SK-N-SH treated with all-trans-retinoic acid at 6 μM for 48 hours (cell line): ENCODE data around the gene EXOC7.

ENCODE experiments used
- ATAC-seq: fragments of 200-7000 bp; cut with Tn5 transposase; 3 replicates; pipeline ENCODE4 v1.9.1; 2020; ENCODE audit warnings: mild to moderate bottlenecking, moderate library complexity
- BACH2 ChIP-seq: fragments of 250-450 bp; sonication (Bioruptor Pico); IDR thresholded peaks from 2 replicates; pipeline ENCODE4 v1.9.0; 2021; ENCODE audit warnings: mild to moderate bottlenecking, borderline replicate concordance
- CREB5 ChIP-seq: fragments of 250-450 bp; sonication (Bioruptor Pico); IDR thresholded peaks from 2 replicates; pipeline ENCODE4 v1.5.1; 2020; ENCODE audit warnings: low read depth, mild to moderate bottlenecking, moderate library complexity
- CSDC2 ChIP-seq: fragments of 250-450 bp; sonication (Bioruptor Pico); IDR thresholded peaks from 2 replicates; pipeline ENCODE4 v1.5.0; 2020; ENCODE audit warnings: mild to moderate bottlenecking, moderate library complexity
- CSRNP3 ChIP-seq: fragments of 250-450 bp; sonication (Bioruptor Pico); IDR thresholded peaks from 2 replicates; pipeline ENCODE4 v1.5.1; 2021; ENCODE audit warnings: mild to moderate bottlenecking, moderate library complexity
- ESRRG ChIP-seq: fragments of 250-450 bp; sonication (Bioruptor Pico); IDR thresholded peaks from 2 replicates; pipeline ENCODE4 v1.6.1; 2021; ENCODE audit warnings: mild to moderate bottlenecking
- GLIS3 ChIP-seq: fragments of 250-450 bp; sonication (Bioruptor Pico); IDR thresholded peaks from 2 replicates; pipeline ENCODE4 v1.5.0; 2020; ENCODE audit warnings: mild to moderate bottlenecking, moderate library complexity
- ISL1 ChIP-seq: fragments of 250-450 bp; sonication (Bioruptor Pico); IDR thresholded peaks from 2 replicates; pipeline ENCODE4 v2.1.2; 2022; ENCODE audit warnings: mild to moderate bottlenecking, moderate library complexity
- OSR1 ChIP-seq: fragments of 250-450 bp; sonication (Bioruptor Pico); IDR thresholded peaks from 2 replicates; pipeline ENCODE4 v1.8.0; 2022; ENCODE audit warnings: moderate library complexity, mild to moderate bottlenecking, inconsistent platforms
- PATZ1 ChIP-seq: fragments of 250-450 bp; sonication (Bioruptor Pico); IDR thresholded peaks from 2 replicates; pipeline ENCODE4 v1.8.0; 2020; ENCODE audit warnings: mild to moderate bottlenecking, moderate library complexity, borderline replicate concordance
- POU6F1 ChIP-seq: fragments of 250-450 bp; sonication (Bioruptor Pico); IDR thresholded peaks from 2 replicates; pipeline ENCODE4 v1.8.0; 2021; ENCODE audit warnings: low read depth, mild to moderate bottlenecking, moderate library complexity, borderline replicate concordance
- PPARA ChIP-seq: fragments of 250-450 bp; sonication (Bioruptor Pico); IDR thresholded peaks from 2 replicates; pipeline ENCODE4 v1.5.0; 2020; ENCODE audit warnings: mild to moderate bottlenecking, borderline replicate concordance
- RARB ChIP-seq: fragments of 250-450 bp; sonication (Bioruptor Pico); IDR thresholded peaks from 2 replicates; pipeline ENCODE4 v1.8.0; 2021; ENCODE audit warnings: mild to moderate bottlenecking, moderate library complexity
- SNAI2 ChIP-seq: fragments of 250-450 bp; sonication (Bioruptor Pico); IDR thresholded peaks from 2 replicates; pipeline ENCODE4 v1.5.0; 2020; ENCODE audit warnings: mild to moderate bottlenecking, moderate library complexity
- TCF4 ChIP-seq: fragments of 250-450 bp; sonication (Bioruptor Pico); IDR thresholded peaks from 2 replicates; pipeline ENCODE4 v1.8.0; 2021; ENCODE audit warnings: mild to moderate bottlenecking, moderate library complexity, borderline replicate concordance
- TOX ChIP-seq: fragments of 250-450 bp; sonication (Bioruptor Pico); IDR thresholded peaks from 2 replicates; pipeline ENCODE4 v1.8.0; 2021; ENCODE audit warnings: mild to moderate bottlenecking, moderate library complexity, borderline replicate concordance
- ZC3H10 ChIP-seq: fragments of 250-450 bp; sonication (Bioruptor Pico); IDR thresholded peaks from 2 replicates; pipeline ENCODE4 v1.5.1; 2021; ENCODE audit warnings: mild to moderate bottlenecking, moderate library complexity
- ZFP30 ChIP-seq: fragments of 450-650 bp; formaldehyde crosslinking; IDR thresholded peaks from 2 replicates; pipeline ENCODE4 v1.5.0; 2022; ENCODE audit warnings: mild to moderate bottlenecking, moderate library complexity
- ZNF565 ChIP-seq: fragments of 450-650 bp; formaldehyde crosslinking; conservative IDR thresholded peaks from 2 replicates; pipeline ENCODE4 v1.5.0; 2020; ENCODE audit warnings: low read depth, mild to moderate bottlenecking, moderate library complexity
- ZNF8 ChIP-seq: fragments of 450-650 bp; formaldehyde crosslinking; IDR thresholded peaks from 2 replicates; pipeline ENCODE4 v1.5.0; 2020; ENCODE audit warnings: mild to moderate bottlenecking, moderate library complexity

The EXOC7 gene

GRCh38 chr17:76135810-76136188 lies 32.2 kb upstream of the EXOC7 start (continued):
- TF ChIP-seq PATZ1 (no peak), ZFP30 (CRISPR knock-in tag) (no peak), RARB (CRISPR knock-in tag) (no peak), ZNF565 (CRISPR knock-in tag) (no peak), CSDC2 (CRISPR knock-in tag) (no peak), TCF4 (CRISPR knock-in tag) (no peak), SNAI2 (CRISPR knock-in tag) (no peak)
- TF ChIP-seq, all 23 proteins: peak for 0

- no peak for ATAC-seq
- no peak for TF ChIP-seq PPARA (CRISPR knock-in tag)
- TF ChIP-seq OSR1 = no peak
- no peak for TF ChIP-seq ESRRG
- no peak for TF ChIP-seq ZNF8 (CRISPR knock-in tag)
- no peak for TF ChIP-seq ZFP30 (CRISPR knock-in tag)
- no peak for TF ChIP-seq GLIS3 (CRISPR knock-in tag)
- TF ChIP-seq TCF4 (CRISPR knock-in tag) = no peak
- no peak for TF ChIP-seq CREB5
- no peak for TF ChIP-seq CSRNP3 (CRISPR knock-in tag)
- TF ChIP-seq RARB (CRISPR knock-in tag) = no peak
- no peak for TF ChIP-seq ISL1 (CRISPR knock-in tag)
- no peak for TF ChIP-seq POU6F1 (CRISPR knock-in tag)
- no peak for TF ChIP-seq BACH2 (CRISPR knock-in tag)
- no peak for TF ChIP-seq TOX
Measured at GRCh38 chr17:76134911-76135809, 31.6 kb upstream of the EXOC7 start.

- ATAC-seq = no peak
- no peak for TF ChIP-seq CSRNP3 (CRISPR knock-in tag)
- TF ChIP-seq ZC3H10 (CRISPR knock-in tag) = no peak
- no peak for TF ChIP-seq CREB5
Measured at GRCh38 chr17:76132574-76133338, 29.2 kb upstream of the EXOC7 start.
